ENCODE data around the gene GPR65. TPM values are rescaled to one million over a fixed set of nuclear protein-coding genes. Genes with fewer than 3 reads are reported as not detected.

GPR65 gene
- total and polyA plus RNA-seq, 10 of the 15 experiments (the other 5 are each of a cell fraction or from before 2014, with no cell fraction given), result 4.4 to 14.7 (median 9.4) TPM

DNA sequence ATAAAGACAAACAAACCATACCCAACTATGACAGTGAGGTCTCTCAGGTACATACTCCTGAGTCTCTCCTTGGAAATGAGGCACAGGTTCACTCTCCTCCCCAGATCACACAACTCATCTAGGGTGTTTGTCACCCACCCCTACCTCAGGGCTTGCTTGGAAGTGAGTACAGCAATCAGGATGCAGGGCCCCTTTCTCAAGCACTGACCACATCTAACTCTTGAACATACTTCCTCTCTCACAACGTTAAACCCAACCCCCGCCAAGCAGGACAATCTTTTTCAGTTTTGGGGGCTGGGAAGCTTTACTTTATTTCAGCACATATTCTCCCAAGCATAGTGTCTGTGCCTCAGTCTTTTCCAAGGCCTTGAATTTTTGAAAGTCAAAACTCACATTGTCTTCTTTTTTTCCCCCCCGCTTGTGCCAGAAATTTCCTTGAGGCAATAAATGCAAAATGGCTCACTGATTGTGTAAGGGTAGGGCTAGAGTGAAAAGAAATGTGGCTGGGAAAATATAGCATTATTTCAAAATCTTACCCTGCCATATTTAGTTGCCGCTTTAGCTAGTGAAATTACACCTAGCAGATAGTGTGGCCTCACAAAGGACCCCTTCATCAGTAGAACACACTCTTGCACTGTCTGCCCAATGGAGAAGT lies 2.4 kb upstream of the GPR65 start (continued):
- TF ChIP-seq IKZF1 (conservative IDR thresholded peaks at IDR 0.05), result peak; percentile 27; the same call in 1 of the 2 replicates
- TF ChIP-seq HDAC2 (IDR thresholded peaks at IDR 0.05), result no peak
- no peak for TF ChIP-seq TBL1XR1 (IDR thresholded peaks at IDR 0.05; ENCODE audit: low read depth, low read length)
- no peak for TF ChIP-seq SKIL (IDR thresholded peaks at IDR 0.05; ENCODE audit: low read depth, poor library complexity, severe bottlenecking)
- no peak for TF ChIP-seq HDAC6 (IDR thresholded peaks at IDR 0.05; ENCODE audit: unreplicated experiment)
- TF ChIP-seq PRDM15 (CRISPR knock-in tag; IDR thresholded peaks at IDR 0.05), result no peak
- 0 out of 2 replicates have a peak, but pooled peaks have one; percentile 36 for TF ChIP-seq CREB1 (IDR thresholded peaks at IDR 0.05; ENCODE audit: low read depth)
- peak; percentile 69; the same call in 1 of the 2 replicates for TF ChIP-seq SPI1 (IDR thresholded peaks at IDR 0.05; ENCODE audit: borderline replicate concordance, insufficient read depth, low read depth, low read length)
- TF ChIP-seq MTA3 (IDR thresholded peaks at IDR 0.05; ENCODE audit: borderline replicate concordance, low read length), result no peak
- no peak for TF ChIP-seq TAF1 (IDR thresholded peaks at IDR 0.05; ENCODE audit: borderline replicate concordance, low read depth, low read length)
- no peak for TF ChIP-seq BCLAF1 (IDR thresholded peaks at IDR 0.05)
- no peak for TF ChIP-seq ATF7 (IDR thresholded peaks at IDR 0.05; ENCODE audit: low read depth)
- peak in 1 of 2 experiments; percentile 66; a peak in 2 of 4 replicates for TF ChIP-seq ETV6 (conservative IDR thresholded peaks at IDR 0.05 in 1 of 2, IDR thresholded peaks at IDR 0.05 in 1 of 2; ENCODE audit: borderline replicate concordance in 1 of 2, low read depth in 1 of 2)
- TF ChIP-seq RUNX3 (IDR thresholded peaks at IDR 0.05; ENCODE audit: low read length), result peak; percentile 82
- TF ChIP-seq POLR2AphosphoS5 (IDR thresholded peaks at IDR 0.05; ENCODE audit: low read length), result no peak
- TF ChIP-seq TCF3 (IDR thresholded peaks at IDR 0.05; ENCODE audit: borderline replicate concordance, insufficient read depth, low read depth, low read length), result no peak
- 0 out of 2 replicates have a peak, but pooled peaks have one; percentile 21 for TF ChIP-seq NBN (IDR thresholded peaks at IDR 0.05)
- TF ChIP-seq, protein P1, sequence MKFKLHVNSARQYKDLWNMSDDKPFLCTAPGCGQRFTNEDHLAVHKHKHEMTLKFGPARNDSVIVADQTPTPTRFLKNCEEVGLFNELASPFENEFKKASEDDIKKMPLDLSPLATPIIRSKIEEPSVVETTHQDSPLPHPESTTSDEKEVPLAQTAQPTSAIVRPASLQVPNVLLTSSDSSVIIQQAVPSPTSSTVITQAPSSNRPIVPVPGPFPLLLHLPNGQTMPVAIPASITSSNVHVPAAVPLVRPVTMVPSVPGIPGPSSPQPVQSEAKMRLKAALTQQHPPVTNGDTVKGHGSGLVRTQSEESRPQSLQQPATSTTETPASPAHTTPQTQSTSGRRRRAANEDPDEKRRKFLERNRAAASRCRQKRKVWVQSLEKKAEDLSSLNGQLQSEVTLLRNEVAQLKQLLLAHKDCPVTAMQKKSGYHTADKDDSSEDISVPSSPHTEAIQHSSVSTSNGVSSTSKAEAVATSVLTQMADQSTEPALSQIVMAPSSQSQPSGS (IDR thresholded peaks at IDR 0.05; ENCODE audit: low read length), result no peak
- TF ChIP-seq NR2C1 (IDR thresholded peaks at IDR 0.05), result no peak

Data from GM12878 (cell line).